Ovary (tissue), 9 donors: Measurements from ENCODE around the gene SLC7A1. TPM values are rescaled to one million over a fixed set of nuclear protein-coding genes. Genes with fewer than 3 reads are reported as not detected.

Source experiments
- DNase-seq, 5 donors: peaks; one replicate each; pipeline ENCODE4 v3.0.0-alpha.2; 2019 to 2020
- H3K27ac ChIP-seq, 2 donors: fragments of 200-600 bp; one replicate each; pipeline versions ENCODE4 v1.5.1 to v1.8.0; 2019 to 2022
- H3K27me3 ChIP-seq: fragments of 200-600 bp; one replicate; pipeline ENCODE4 v1.8.0; 2022
- H3K36me3 ChIP-seq: fragments of 200-600 bp; sonication (generic); one replicate; pipeline ENCODE4 v1.5.1; 2019
- H3K4me1 ChIP-seq: one replicate; pipeline ENCODE4 v1.8.1; 2013; ENCODE audit warnings: mild to moderate bottlenecking, moderate library complexity; ENCODE audit not compliant: insufficient read depth
- H3K4me3 ChIP-seq: fragments of 200-600 bp; sonication (generic); one replicate; pipeline ENCODE4 v1.5.1; 2017
- H3K9me3 ChIP-seq, 2 donors: fragments of 200-600 bp in 1 of 2; sonication (generic) in 1 of 2; one replicate each; pipeline versions ENCODE4 v1.5.1 to v1.8.1; 2013 to 2019; ENCODE audit warnings: mild to moderate bottlenecking in 1 of 2, moderate library complexity in 1 of 2
- CTCF ChIP-seq, 3 donors: fragments of 450-650 bp in 2 of 3; fragments of 200-600 bp in 1 of 3; IDR thresholded peaks; one replicate each; pipeline versions ENCODE4 v1.5.1 to v1.8.0; 2016 to 2022; ENCODE audit warnings: antibody characterized with exemption in 3 of 3, mild to moderate bottlenecking in 1 of 3
- EP300 ChIP-seq: sonication (generic); formaldehyde crosslinking; IDR thresholded peaks from one replicate; pipeline ENCODE4 v1.6.1; 2017; ENCODE audit warnings: antibody characterized with exemption
- POLR2A ChIP-seq: fragments of 450-650 bp; IDR thresholded peaks from one replicate; pipeline ENCODE4 v1.6.1; 2017; ENCODE audit warnings: antibody characterized with exemption, mild to moderate bottlenecking, moderate library complexity
- WGBS, 3 donors: extraction: QIAGEN DNeasy Blood & Tissue Kit in 1 of 3; methylation state at CpG; one replicate each; pipeline versions ENCODE4 v1.1.5 to v1.1.7; 2013 to 2017; 5-methylcytosine and 5-hydroxymethylcytosine counted together
- intact Hi-C, 4 donors: fragments of 100-400 bp; cut with DNase I; formaldehyde crosslinking; loops; one replicate each; pipeline versions ENCODE4 v1.11.0 to v1.15.1; 2022 to 2023
- polyA plus RNA-seq, 2 donors: library from polyadenylated mRNA; stranded (reverse); fragments of 200-250 nt in 1 of 2; fragments of 350-450 nt in 1 of 2; fragmentation: Illumina TruSeq in 1 of 2; extraction: RNeasy Lipid Tissue Mini Kit (QIAGEN cat#74804) in 1 of 2; gene quantifications; one replicate each; pipeline ENCODE4 v1.2.3, GENCODE V29; 2013 to 2014
- total RNA-seq, 7 donors: library from RNA; depleted of rRNA in 2 of 7; stranded (reverse); fragments of >200 nt in 2 of 7; fragmentation: NEBNext Ultra II Directional in 3 of 7; extraction: Animal tissue kit (Norgen Biotek cat#: 25700) in 3 of 7; gene quantifications; one replicate each; pipeline versions ENCODE4 v1.1.0 to v1.2.4, GENCODE V29; 2016 to 2023
- donor health status: DM: no; HTN: no; CAD: no; lungs with moderate emphysema.
- donor health status: DM: no; HTN: no; CAD: no.
- donor health status: Bipolar disorder and iron deficiency.
- donor health status: DM: yes; HTN: yes; CAD: no.
- donor health status: DM: no; HTN: no; CAD: no.
- donor health status: DM: yes; HTN: yes; CAD: no.

Gene SLC7A1
- total and polyA plus RNA-seq, 9 donors: 3.3 to 98.7 (median 14.0) TPM

- no peaks in the 10 kb centered on the region for H3K27me3 ChIP-seq
- 73 to 80% (median 79%) methylated on average over 18 of the region's 18 CpGs for WGBS, 3 donors
- TF ChIP-seq EP300 (no peak), POLR2A (no peak), CTCF (IDR thresholded peaks at IDR 0.05) (no peak)
- no peaks in the 10 kb centered on the region for H3K36me3 ChIP-seq
- H3K4me1 ChIP-seq: peaks cover 12% of the 10 kb centered on the region
- DNase-seq: no peak
- no peaks in the 10 kb centered on the region for H3K9me3 ChIP-seq
- H3K4me3 ChIP-seq: no peak overlapping the region
- intact Hi-C loops: no loop called here
- H3K27ac ChIP-seq: no peak overlapping the region
These were observed 17.0 kb downstream of the SLC7A1 start for GRCh38 chr13:29578300-29579085.

- H3K4me1 ChIP-seq: peaks cover 9% of the 10 kb centered on the region
- no peak for DNase-seq
- no peaks in the 10 kb centered on the region for H3K27me3 ChIP-seq
- no peak overlapping the region for H3K4me3 ChIP-seq
- intact Hi-C loops: no loop called here
- no peaks in the 10 kb centered on the region for H3K9me3 ChIP-seq
- WGBS, 3 donors: 79 to 87% (median 84%) methylated on average over 18 of the region's 18 CpGs
- TF ChIP-seq POLR2A (no peak), CTCF (IDR thresholded peaks at IDR 0.05) (no peak), EP300 (no peak)
- H3K36me3 ChIP-seq: no peaks in the 10 kb centered on the region
- no peak overlapping the region for H3K27ac ChIP-seq
These were observed 18.1 kb downstream of the SLC7A1 start for GRCh38 chr13:29577136-29578051.

- Histone ChIP-seq H3K4me3 (no peak overlapping the region), H3K27ac (no peak overlapping the region), H3K27me3 (no peaks in the 10 kb centered on the region), H3K4me1 (peaks cover 3% of the 10 kb centered on the region), H3K9me3 (no peaks in the 10 kb centered on the region), H3K36me3 (no peaks in the 10 kb centered on the region)
- WGBS, 3 donors: 96 to 98% (median 98%) methylated on average over 7 of the region's 7 CpGs
- intact Hi-C loops: no loop called here
- DNase-seq: no peak
- TF ChIP-seq CTCF (IDR thresholded peaks at IDR 0.05): no peak
- no peak for TF ChIP-seq EP300
- TF ChIP-seq POLR2A: no peak
These were observed 18.9 kb downstream of the SLC7A1 start for GRCh38 chr13:29576581-29576980.

- Histone ChIP-seq H3K9me3 (no peaks in the 10 kb centered on the region), H3K27me3 (no peaks in the 10 kb centered on the region), H3K36me3 (no peaks in the 10 kb centered on the region), H3K4me1 (peaks cover 3% of the 10 kb centered on the region), H3K4me3 (no peak overlapping the region), H3K27ac (no peak overlapping the region)
- DNase-seq: no peak
- TF ChIP-seq EP300 (no peak), POLR2A (no peak), CTCF (IDR thresholded peaks at IDR 0.05) (no peak)
- intact Hi-C loops: no loop called here
- WGBS, 3 donors: 34 to 48% (median 42%) methylated on average over 3 of the region's 3 CpGs
These were observed 20.4 kb downstream of the SLC7A1 start for GRCh38 chr13:29575098-29575497.
